GM10248 (cell line): ENCODE data around the gene PCF11.

ENCODE experiments used
- CTCF ChIA-PET: fragments of 300-600 bp; sonication (Branson Sonifier 250); formaldehyde crosslinking; extraction: SDS; loops from one replicate; lab custom pipeline; 2021; ENCODE audit warnings: antibody characterized with exemption; lab: Yijun Ruan, JAX
- POLR2A ChIA-PET: fragments of 350-650 bp; sonication (Branson Sonifier 250); formaldehyde crosslinking; extraction: SDS; loops from one replicate; lab custom pipeline; 2020; ENCODE audit warnings: antibody characterized with exemption; lab: Yijun Ruan, JAX
- DNase-seq: peaks from one replicate; pipeline ENCODE4 v3.0.0; 2012; ENCODE audit errors: extremely low spot score
- TF ChIP-seq, protein P1 (sequence below): IDR thresholded peaks from 2 replicates; pipeline ENCODE4 v1.5.1; 2012; ENCODE audit warnings: mild to moderate bottlenecking, low read depth; ENCODE audit errors: extremely low read depth, missing control alignments, control extremely low read depth

PCF11 gene, protein sequence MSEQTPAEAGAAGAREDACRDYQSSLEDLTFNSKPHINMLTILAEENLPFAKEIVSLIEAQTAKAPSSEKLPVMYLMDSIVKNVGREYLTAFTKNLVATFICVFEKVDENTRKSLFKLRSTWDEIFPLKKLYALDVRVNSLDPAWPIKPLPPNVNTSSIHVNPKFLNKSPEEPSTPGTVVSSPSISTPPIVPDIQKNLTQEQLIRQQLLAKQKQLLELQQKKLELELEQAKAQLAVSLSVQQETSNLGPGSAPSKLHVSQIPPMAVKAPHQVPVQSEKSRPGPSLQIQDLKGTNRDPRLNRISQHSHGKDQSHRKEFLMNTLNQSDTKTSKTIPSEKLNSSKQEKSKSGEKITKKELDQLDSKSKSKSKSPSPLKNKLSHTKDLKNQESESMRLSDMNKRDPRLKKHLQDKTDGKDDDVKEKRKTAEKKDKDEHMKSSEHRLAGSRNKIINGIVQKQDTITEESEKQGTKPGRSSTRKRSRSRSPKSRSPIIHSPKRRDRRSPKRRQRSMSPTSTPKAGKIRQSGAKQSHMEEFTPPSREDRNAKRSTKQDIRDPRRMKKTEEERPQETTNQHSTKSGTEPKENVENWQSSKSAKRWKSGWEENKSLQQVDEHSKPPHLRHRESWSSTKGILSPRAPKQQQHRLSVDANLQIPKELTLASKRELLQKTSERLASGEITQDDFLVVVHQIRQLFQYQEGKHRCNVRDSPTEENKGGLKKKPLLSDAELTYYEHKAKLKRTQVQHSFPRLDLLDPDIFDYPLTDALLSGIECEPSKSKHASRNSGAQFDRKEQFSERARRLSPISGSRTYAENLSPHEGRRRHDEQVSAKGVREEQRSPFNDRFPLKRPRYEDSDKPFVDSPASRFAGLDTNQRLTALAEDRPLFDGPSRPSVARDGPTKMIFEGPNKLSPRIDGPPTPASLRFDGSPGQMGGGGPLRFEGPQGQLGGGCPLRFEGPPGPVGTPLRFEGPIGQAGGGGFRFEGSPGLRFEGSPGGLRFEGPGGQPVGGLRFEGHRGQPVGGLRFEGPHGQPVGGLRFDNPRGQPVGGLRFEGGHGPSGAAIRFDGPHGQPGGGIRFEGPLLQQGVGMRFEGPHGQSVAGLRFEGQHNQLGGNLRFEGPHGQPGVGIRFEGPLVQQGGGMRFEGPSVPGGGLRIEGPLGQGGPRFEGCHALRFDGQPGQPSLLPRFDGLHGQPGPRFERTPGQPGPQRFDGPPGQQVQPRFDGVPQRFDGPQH (N-terminal part only)

DNA sequence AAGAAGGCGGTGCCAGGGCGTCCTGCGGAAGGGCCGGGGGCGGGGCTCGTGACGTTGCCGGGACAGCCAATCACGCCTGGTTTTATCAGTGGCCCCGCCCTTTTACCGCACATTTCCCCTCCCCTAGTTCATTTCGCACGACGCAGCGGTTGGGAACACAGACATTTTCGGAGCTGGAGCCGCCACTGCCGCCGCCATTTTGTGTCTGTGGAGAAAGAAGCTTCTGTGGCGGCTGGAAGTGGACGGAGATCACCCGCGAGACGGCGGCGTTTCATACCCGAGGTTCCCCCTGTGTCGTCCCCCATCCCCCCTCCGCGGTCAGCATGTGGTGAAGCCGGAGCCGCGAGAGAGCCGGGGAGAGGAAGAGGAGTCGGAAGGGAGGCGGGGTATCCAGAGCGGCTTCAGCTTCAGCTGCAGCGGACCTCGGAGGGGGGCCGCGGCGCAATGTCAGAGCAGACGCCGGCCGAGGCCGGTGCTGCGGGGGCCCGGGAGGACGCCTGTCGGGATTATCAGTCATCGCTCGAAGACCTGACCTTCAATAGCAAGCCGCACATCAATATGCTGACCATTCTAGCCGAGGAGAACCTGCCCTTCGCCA lies at the start of gene PCF11:
Gene PCF11 (plus strand): TSS at position 136 of the 598 bp plus-strand sequence. CDS start 309 bp downstream, at position 445.
- TF ChIP-seq, protein P1, sequence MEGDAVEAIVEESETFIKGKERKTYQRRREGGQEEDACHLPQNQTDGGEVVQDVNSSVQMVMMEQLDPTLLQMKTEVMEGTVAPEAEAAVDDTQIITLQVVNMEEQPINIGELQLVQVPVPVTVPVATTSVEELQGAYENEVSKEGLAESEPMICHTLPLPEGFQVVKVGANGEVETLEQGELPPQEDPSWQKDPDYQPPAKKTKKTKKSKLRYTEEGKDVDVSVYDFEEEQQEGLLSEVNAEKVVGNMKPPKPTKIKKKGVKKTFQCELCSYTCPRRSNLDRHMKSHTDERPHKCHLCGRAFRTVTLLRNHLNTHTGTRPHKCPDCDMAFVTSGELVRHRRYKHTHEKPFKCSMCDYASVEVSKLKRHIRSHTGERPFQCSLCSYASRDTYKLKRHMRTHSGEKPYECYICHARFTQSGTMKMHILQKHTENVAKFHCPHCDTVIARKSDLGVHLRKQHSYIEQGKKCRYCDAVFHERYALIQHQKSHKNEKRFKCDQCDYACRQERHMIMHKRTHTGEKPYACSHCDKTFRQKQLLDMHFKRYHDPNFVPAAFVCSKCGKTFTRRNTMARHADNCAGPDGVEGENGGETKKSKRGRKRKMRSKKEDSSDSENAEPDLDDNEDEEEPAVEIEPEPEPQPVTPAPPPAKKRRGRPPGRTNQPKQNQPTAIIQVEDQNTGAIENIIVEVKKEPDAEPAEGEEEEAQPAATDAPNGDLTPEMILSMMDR: no peak
- peak; percentile 96 for DNase-seq
- ChIA-PET CTCF (interaction anchor here (0.9 to 1.9 kb wide), 8 partner anchors 8 to 252 kb away, joined by 3 to 7 read pairs (median 3); no protein-coding TSS in a partner anchor), POLR2A (interaction anchor here (0.6 to 1.5 kb wide), 9 partner anchors 8 to 883 kb away, joined by 3 to 6 read pairs (median 3); partner anchors contain the start of genes DDIAS and RAB30)

DNA sequence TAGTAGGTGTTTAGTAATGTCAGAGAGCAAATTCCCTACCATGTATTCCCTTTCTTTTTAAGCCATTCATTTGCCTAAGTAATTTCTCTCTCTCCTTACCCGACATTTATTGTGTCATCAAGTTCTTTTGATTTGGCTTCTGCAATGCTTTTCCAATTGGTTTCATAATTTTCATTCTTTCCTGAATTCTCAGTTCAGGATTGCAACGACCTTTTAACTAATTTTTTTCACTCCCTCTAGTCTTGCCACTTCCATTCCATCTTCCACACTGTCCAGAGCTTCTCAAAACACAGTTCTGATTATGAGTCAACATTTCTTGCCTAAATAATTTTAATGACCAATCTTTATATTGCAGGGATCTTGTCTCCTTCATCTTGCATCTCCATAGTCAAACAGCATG lies 44.0 kb upstream of the PCF11 start:
- DNase-seq: no peak
- TF ChIP-seq, protein P1: no peak
- CTCF ChIA-PET: no interaction called here

DNA sequence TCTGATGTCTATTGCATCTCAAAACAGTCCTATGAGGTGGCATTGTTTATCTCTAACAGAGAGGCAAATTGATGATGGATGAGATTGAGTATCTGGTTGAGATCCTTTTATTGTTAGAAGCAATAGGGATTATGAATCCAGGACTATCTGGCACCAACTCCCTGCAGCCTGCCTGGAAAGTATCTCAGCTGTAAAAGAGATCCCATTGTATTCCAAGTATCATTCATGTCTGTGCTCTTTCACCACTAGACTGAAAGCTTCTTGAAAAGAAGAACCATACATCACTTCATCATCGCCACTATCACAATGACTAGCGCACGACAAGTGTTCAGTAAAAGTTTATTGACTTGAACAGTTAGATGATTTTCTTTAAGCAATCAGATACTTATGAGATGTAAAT lies 41.9 kb upstream of the PCF11 start:
- ChIA-PET CTCF (interaction anchor here (1.4 kb wide), 1 partner anchor 41 kb away, joined by 3 read pairs; the partner anchor contains the start of gene PCF11), POLR2A (no interaction called here)
- DNase-seq: no peak
- TF ChIP-seq, protein P1: no peak

More for the DNA sequence above, 44.0 kb upstream of the PCF11 start:
- POLR2A ChIA-PET: no interaction called here

DNA sequence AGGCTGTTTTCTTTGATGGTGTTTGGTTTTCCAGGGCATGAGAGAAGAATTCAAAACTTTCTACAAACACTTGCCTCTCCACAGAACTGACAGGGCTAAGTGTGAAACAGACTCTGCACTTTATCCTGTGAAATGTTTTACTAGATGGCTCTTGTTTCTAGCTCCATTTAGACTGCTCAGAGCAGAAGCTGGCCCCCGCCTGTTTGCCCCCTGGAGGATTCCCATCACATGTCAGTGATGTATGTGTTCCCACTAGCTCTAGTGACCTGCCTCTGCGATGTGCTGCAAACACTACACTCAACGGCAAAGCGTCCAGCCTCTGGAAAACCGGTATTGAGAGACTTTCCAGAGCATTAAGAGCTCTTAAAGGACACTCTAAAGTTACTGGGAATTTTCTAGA lies 41.4 kb upstream of the PCF11 start:
- no peak for DNase-seq
- POLR2A ChIA-PET: no interaction called here
- CTCF ChIA-PET: interaction anchor here (1.0 to 1.7 kb wide), 4 partner anchors 20 to 41 kb away, joined by 3 to 5 read pairs (median 3); partner anchors contain the start of gene PCF11
- TF ChIP-seq, protein P1: no peak

DNA sequence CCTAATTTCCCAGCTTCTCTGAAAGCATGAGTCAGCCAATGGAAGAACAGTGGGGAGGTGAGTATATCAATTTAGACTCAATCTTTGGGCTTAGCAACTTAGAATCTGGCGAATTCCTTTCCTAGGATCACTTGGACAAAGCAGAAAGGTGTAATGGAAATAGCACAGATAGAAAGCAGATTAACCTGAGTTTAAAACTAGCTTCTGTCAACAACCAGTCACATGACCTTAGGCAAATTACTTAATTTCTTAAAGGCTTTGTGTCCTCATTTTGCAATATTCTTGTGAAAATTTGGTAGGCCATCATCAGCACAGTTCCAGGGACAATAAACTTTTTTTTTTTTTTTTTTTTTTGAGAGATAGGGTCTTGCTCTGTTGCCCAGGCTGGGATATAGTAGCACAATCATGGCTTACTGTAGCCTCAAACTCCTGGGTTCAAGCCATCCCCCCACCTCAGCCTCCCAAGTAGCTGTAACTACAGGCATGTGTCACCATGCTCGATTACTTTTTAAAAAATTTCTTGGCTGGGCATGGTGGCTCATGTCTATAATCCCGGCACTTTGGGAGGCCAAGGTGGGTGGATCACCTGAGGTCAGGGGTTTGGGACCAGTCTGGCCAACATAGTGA lies 40.8 kb upstream of the PCF11 start:
- POLR2A ChIA-PET: no interaction called here
- TF ChIP-seq, protein P1: no peak
- CTCF ChIA-PET: interaction anchor here (1.0 to 1.7 kb wide), 4 partner anchors 21 to 42 kb away, joined by 3 to 5 read pairs (median 3); no protein-coding TSS in a partner anchor
- DNase-seq: no peak
